Stimulated activated CD4-positive, alpha-beta T cell treated with anti-CD3 and anti-CD28 coated beads, Interleukin-15, amount 100 ng/mL, for 48 hours (primary cell): ENCODE data around the gene NCOR2.
A peak's percentile ranks its signal among the peaks of the same experiment; 100 is the strongest.

Experiments used
- DNase-seq, 2 donors: peaks; one replicate each; pipeline ENCODE4 v3.0.0-alpha.2; 2020; ENCODE audit warnings: low read depth in 2 of 2

NCOR2 gene

DNA sequence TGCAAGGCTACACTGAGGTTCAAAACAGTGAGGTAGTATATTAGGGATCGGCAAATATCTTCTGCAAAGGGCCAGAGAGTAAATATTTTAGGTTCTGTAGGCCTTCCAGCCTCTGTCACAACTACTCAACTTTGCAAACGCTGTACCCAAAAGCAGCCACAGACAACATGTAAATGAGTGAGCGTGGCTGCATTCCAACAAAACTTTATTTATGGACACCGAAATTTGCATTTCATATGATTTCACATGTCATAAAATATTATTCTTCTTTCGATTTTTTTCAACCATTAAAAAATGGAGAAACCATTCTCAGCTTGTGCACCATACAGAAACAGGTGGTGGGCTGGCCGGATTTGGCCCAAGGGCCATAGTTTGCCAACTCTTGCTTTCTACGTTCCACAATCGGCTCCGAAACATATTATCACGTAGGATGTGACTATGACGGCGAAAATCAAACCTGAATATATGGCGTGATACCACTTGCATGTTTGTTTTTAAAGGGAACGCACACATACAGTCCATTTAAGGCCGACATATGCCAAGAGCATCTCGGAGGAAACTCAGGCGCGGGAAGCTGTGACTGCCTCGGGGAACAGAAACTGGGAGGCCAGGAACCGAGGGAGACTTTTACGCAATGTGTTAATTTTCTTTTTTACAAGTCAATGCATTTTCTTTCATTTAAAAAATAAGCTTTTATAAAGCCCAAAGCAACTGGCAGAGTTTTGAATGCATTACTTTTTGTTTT is 7.1 kb downstream of the NCOR2 start:
- DNase-seq: no peak

DNA sequence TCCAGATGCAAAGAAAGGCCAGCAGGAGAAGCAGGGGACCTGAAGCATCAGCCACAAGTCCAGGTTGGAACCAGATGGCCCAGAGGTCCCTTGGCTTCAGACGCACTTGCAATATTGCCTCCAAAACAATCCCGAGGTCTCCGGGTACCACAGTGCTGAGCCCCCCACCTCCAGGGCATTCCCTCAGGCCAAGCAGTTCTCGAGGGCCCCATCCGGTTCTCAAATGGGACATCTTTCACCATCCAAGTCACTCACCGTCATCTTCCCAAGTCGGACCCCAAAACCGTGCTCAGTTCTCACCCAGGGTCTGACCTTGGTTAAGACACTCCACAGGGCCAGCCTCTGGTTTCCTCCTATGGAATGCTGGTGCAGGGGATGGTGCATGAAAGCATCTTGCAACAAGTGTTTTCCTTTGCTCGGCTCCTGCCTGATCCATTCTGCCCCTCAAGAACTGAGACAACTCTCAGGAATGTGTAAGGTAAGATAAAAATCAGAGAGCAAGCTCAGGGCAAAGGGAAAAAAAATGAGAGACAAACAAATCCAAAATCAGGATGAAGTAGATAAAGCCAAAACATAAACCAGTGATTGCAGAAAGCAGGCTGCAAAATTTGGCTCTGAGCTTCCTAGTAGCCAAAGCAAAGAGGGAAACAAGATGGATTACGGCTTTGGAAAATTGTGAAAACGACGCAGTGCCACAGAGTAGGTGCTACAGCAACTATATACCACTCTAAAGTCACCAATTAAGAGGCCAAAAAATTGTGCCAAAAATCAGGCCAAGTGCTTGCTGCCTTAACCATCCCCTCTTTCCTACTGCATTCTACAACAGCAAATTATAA is 8.0 kb downstream of the NCOR2 start:
- DNase-seq: no peak

DNA sequence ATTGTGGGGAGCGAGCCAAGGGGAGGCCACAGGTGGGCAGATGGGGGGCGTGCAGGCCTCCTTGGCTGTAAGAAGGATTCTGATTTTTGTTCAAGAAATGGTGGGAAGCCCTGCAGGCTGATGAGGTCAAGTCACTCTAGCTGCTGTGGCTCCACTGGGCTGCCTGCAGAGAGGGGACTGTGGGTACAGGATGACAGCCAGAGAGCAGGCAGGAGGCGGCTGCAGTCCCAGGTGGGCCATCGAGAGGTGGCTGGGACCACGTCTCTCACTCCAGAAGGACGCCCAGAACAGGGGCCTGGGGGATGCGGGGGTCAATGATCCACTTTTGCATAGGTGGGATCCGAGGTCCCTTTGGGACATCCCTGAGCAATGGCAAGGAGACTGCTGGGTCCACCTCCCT is 9.1 kb downstream of the NCOR2 start:
- DNase-seq: no peak

DNA sequence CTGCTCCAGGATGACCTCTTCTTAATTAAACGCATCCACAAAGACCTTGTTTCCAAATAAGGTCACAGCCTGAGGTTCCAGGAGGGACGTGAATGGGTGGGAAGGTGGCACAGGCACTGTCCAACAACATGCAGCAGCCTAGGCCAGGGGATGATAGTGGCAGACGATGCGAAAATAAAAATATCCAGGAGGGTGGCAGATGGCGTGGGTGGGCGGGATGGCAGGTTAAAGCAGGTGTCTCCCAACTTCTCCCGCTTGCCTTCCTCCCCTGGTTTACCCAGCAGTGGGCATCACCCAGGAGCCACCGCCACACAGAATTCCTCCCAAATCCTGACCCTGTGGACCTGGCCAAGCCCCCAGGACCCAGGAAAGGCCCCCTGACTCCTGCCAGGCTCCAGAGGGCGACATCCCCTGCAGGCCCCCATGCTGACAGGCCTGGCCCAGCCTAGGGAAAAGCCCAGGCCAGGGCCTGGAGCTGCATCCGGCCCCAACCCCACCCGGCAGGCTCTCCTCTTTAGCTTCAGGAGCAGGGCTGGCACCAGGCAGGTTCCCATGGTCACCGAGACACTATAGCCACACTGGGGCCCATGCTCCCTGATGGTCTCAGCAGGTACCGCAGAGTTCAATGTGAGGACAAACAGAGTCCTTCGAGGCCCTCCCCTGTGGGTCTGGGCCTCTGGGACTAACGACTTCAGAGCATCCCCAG is 9.7 kb downstream of the NCOR2 start:
- no peak for DNase-seq

DNA sequence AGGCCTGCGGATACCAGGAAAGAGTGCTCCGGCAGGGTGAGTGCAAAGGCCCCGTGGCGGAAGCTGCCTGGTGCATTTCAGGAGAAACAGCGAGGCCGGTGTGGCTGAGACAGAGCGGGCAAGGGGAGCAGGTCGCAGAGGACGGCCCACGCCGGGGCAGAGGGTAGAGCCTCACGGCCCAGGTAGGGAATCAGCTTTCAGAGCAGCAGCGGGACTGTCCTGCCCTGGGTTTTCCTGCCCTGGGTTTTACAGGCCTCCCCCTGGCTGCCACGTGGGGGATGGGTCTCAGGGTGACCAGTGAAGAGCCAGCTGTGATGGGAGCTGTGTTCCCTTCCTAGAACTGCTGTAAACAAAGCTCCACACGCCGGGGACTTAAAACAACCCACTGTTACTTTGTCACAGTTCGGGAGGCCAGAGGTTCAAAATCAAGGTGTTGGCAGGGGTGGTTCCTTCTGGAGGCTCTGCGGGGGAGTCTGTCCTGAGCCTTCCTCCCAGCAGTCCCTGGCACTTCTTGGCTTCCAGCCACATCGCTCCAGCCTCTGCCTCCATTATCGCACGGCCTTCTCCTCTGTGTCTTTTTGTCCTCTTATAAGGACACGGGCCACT is 10.4 kb downstream of the NCOR2 start:
- DNase-seq: no peak

DNA sequence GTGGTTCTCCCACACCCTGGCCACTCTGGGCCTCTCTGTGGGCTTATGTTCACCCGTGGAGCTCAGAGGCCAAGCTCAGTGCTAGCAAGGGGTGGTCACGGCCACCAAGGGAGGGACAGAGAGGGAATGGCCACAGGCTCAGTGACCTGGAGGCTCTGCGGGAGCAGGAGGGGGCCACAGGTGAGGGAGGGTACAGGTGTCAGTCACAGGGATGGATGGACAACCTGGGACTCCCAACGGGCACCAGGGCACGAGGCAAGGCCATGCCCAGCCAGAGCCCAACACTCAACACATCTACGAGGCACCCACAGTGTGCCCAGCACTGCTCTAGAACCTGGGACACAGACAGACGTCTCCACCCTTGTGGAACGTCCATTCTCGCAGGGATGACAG is 11.3 kb downstream of the NCOR2 start:
- DNase-seq: no peak

DNA sequence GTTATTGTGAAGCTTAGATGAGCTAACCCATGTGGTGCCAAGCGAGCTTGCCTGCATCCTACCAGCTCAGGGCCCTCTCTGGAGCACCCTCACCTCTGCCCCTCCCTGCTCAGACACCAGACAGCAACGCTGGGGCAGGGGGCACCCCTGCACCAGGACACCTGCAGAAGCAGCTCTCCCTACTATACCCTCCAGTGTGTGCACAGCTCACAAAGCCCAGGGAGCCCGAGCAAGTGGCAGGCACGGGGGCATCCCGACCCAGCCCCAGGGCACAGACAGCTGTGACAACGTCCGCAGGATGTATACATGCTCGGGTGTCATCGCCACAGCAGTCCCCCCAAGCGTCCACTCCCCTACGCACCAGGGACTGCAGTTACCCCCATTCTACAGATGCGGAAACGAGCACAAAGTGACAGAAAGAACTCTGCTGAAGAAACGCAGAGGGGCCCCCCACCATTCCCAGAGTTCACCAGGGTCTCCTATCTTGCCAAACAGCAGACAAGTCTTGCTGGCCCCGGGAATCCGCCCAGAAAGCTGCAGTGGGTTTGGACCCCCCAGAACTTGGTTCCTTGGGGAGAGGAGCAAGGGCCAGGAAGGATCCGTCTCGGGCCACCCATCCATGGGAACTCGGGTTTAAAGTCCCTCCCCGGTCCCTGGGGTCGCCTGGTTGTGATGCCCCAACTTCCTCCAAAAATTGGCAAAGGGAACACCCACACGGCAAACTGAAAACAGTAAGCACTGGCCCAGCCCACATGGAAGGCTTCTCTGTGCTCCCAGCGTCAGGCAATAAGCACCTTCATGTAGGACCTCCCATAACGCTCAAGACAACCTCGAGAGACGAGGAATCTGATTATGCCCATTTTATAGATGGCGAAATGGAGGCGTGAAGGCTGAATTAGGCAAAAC is 12.0 kb downstream of the NCOR2 start:
- no peak for DNase-seq

DNA sequence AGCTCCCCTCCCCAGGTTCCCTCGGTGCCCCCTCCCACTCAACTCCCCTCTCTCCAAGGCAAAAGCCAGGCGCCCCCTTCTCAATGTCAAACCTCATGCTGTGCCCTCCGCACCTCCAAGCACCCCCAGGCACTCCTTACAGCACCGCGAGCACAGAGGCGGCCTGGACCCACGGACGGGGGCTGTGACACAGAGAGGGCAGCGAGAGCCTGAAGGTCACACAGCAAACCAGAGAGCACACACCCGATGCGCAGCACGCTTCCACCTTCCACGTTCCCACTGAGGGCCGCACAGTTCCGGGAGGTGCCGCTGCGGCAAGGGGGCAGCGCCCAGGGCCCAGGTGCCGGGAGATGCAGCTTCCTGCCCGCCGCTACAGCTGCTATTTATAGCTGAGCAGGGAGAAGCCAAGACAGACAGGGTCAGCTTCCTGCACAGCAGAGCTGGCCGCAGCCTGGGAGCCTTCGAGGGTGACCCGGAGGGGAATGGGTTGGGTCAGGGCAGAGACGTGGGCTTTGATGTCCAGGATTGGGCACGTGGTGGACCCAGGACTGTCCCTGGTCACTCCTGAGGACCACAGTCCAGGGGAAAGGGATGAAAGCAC is 12.9 kb downstream of the NCOR2 start:
- no peak for DNase-seq

DNA sequence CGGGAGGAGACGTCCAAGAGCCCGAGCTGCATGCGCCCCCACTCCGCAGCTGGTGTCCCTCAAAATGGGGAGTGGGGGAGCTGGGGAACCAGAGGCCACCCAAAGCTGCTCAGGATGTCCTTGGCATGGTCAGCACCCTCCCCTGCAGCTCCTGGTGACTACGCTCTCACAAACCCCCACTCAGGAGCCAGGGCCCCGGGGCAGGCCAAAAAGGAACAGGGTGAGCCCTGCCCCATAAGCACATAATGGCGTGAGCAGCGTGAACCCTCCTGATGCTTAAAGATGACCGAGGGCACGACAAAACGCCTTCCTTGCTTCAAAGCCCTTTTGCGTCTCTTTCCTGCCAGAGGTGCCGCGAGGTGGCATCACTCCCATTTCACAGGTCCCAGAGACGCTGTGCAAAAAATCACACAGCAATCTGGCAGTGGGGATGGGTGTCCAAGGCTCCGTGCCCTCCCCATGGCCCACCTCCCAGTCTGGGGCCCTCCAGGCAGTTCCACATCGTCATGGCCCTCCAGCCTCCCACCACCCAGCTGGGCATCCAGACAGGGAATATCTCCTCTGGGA is 13.5 kb downstream of the NCOR2 start:
- DNase-seq: no peak

DNA sequence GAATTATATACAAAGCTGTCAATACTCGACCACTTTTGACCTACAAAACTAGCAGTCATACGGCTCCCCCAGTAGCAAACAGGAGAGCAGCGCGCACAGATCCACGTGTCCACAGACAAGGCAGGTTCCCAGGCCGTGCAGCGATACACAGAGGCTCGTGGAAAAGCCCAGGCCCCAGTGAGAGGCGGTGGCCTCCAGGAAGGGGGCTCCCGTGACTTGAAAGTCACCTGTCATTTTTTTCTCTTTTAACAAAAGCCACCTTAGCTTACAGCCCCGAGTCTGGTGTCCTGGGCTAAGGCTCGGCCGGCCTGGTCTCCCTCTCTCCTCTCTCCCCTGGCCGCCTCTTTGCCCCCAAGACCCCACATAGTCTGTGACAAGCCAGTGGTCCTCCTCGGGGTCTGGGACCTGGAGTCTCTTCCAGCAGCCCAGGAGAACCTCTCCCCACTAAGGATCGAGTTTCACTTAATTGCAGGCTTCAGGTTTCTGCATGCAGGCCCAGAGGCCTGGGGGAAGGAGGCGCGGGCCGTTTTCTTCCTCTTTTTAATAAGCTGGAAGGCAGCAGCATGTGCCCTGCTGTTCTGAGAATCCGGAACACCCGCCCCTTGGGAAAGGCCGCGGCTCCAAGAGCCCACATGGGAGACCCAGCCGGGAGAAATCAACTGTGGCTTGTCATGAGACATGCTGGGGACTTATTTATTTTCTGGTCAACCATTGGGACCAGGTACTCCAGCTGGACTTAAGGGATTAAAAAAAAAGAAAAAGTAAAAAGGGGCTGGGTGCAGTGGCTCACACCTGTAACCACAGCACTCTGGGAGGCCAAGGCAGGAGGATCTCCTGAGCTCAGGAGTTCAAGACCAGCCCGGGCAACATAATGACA is 15.9 kb downstream of the NCOR2 start:
- no peak for DNase-seq

DNA sequence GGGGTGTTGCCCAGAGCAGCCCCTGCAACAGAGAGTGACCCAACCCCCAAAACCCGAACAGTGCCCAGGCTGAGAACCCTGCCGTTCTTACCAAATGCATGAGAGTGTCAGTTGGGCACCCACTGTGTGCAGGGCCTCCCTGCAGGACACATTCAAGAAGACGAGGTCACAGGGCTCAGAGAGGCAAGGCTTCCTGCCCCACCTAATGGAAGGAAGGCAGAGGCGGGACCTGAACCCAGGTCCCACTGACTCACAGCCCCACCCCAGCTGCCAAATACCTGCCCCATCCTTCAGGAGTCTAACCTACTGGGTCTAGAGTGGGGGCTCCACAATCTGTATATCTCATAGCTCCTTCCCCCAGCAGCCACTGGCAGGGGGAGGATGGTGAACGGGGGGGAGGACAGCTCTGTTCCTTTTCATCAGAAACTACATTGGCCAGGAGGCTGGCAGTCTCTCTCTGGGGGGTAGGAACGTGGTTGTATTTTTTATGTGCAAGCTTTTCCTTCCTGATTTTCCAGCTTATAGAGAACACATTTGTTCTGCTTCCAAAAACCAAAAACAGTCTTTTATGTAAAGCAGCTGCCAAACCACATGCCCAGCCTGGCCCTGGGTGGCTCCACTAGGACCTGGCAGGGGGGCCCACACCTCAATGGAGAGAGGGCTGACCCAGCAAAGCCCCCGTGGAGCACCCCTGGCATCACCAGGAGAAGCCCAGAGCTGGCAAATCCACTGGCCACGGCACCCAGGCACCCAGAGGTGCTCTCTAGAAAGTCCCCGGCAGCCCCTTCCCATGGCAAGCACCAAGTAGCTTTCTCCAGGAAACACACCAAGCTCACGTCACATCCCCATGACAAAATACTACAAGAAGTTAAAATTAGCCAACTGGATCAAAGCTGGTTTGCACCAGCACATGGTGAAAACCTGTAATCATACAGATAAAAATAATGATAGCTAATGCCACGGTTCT is 17.0 kb downstream of the NCOR2 start:
- no peak for DNase-seq

DNA sequence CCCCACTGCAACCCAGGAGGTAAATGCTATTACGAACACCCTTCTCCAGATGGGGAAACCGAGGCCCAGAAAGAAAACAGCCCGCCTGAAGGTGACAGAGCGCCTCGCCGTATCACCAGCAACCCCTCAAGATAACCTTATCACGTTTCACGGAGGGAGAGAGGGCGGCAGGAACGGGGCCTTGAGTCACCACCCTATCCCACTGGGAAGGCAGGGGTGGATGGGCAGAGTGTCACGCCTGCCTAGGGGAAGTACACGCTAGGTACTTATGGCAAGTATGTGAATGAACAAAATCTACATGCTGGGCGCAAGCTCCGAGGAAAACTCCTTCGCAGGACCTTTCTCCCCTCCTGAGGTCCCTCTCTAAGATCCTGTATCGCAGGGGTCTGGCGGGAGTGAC is 17.8 kb downstream of the NCOR2 start:
- no peak for DNase-seq

DNA sequence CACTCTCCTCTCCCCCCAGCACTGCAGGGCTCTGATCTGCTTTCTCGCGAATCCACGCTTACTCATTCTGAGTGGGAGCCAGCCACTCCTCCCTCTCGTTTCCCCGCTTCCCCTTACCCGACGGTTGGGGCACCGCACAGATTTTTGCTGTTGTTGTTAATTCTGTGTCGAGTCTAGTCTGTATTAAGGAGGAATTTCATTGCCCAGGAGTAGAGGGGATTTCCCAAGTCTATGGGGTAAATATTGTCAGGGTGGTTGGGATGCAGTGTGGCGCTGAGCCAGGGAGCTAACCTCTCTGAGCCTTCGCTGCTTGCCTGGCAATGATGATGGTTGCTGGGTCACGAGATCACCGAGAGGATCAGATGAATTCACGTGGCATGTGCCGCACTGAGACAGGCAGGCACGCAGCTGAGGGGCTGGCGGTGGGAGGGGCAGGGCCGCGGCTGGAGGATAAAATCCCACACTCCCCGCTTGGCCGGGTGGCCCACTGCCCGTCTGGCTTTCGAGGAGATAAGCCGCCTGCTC is 18.5 kb downstream of the NCOR2 start:
- peak in 1 of 2 donors; percentile 29 for DNase-seq

DNA sequence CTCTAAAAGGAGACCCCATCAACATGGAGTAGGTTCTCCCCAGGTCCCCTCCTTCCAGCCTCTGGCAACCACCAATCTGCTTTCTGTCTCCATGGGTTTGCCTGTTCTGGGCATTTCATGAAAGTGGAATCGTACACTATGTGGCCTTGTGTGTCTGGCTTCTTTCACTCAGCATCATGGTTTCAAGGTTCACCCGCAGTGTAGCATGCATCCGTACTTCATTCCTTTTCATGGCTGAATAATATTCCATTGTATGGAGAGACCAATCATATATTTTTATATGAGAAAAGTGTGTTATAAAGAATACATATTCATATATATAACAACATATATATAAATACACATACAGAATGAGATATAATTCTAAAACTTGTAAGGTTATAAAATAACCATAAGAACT is 19.8 kb downstream of the NCOR2 start:
- no peak for DNase-seq

DNA sequence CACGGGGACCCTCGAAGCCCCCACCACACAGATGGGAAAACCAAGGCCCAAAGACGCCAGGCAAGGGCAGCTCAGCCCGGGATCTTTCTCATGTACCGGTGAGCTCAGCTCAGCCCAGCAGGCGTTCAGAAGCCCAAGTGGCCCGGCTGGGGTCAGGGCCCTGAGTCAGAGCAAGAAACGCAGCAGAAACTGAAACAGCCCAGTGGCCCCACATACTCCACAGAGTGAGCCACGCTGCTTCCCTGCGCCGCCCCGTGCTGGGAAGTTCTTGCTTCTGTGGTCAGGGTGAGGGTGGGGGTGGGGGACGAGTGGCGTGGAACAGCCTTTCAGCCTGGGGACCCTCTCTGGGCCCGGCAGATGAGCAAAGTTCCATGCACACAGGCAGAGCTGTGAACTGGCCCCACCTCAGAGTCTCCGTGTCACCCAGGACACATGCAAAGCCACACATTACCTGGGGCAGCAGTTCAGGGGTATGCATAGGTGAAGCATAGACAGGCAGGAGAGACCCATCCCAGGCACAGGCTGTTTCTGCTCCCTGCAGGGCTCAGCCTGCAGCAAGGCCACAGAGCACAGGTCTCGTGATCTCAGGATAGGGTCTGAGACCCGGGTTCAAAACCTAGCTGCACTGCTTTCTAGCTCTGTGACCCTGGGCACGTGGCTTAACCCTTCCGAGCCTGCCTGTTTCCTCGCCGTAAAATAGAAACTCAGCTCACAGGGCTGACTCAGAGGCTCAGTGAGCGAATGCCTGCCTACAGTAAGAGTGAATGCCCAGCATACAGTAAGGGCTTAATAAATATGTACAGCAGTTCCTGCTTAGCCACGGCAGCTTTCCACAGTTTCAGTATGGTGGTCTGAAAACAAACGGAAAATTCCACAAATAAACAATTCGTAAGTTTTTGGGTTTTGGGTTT is 21.6 kb downstream of the NCOR2 start:
- DNase-seq: peak; percentile 52 to 68

DNA sequence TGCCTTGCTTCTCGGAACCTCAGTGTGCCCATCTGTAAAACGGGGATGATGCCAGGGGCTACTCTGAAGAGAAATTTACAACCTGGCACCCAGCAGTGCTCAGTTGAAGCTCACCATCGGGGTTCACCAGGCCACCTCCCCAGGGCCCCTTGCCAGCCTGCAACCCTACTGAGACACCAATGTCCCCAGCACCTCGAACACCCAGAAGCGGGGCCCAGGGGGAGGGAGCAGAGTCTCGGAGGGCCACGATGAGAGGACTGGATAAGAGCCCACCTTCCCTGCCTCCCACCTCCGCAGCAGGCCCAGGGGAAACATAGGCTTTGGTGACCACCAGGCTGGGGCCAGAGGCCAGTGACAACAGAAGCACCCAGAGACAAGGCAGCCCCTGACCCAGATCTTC is 22.4 kb downstream of the NCOR2 start:
- no peak for DNase-seq
